Central memory CD8-positive, alpha-beta T cell (primary cell): ENCODE measurements around the gene ZFAND3.

ENCODE experiments used
- ATAC-seq: fragments of 150-1000 bp; cut with Tn5 transposase; replicated peaks from 2 replicates; pipeline ENCODE4 v1.10.0; 2022; ENCODE audit warnings: mild to moderate bottlenecking, moderate FRiP score, moderate number of reproducible peaks; ENCODE audit not compliant: poor library complexity, severe bottlenecking; ENCODE audit errors: extremely low read depth
- DNase-seq, 2 donors: peaks; one replicate each; pipeline ENCODE4 v3.0.0; 2021; ENCODE audit warnings: low spot score in 2 of 2
- H3K27ac Mint-ChIP-seq: one replicate; pipeline ENCODE4 v1.8.0; 2022; ENCODE audit warnings: low read depth, mild to moderate bottlenecking, moderate library complexity, mixed read lengths
- H3K27me3 Mint-ChIP-seq: one replicate; pipeline ENCODE4 v1.8.0; 2022; ENCODE audit warnings: mixed read lengths
- H3K36me3 Mint-ChIP-seq: one replicate; pipeline ENCODE4 v1.8.0; 2022; ENCODE audit warnings: mild to moderate bottlenecking, moderate library complexity, mixed read lengths; ENCODE audit not compliant: insufficient read depth
- H3K4me1 Mint-ChIP-seq: one replicate; pipeline ENCODE4 v1.8.0; 2022; ENCODE audit warnings: mixed read lengths
- H3K4me3 Mint-ChIP-seq: one replicate; pipeline ENCODE4 v1.8.0; 2022; ENCODE audit warnings: mild to moderate bottlenecking, moderate library complexity, mixed read lengths
- H3K9me3 Mint-ChIP-seq: one replicate; pipeline ENCODE4 v1.8.0; 2022; ENCODE audit warnings: mixed read lengths

The ZFAND3 gene

DNA sequence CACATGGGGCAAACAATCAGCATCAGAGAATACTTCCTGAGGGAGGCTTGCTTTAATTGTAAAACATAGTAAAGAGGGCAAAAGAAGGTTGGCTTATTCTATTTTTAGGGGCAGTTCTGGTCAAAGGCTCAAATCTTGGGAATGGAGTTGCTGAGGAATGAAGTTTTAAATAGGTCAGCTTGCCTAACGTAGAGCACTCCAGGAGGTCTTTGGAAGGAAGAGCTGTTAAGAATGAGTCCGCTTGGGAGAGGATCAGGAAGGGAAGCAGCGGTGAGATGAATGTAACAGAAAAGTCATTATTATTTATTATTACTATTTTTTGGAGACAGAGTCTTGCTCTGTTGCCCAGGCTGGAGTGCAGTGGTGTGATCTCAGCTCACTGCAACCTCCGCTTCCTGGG, 108.7 kb downstream of the ZFAND3 start:
- H3K4me1 Mint-ChIP-seq: peaks cover 41% of the 10 kb centered on the region
- H3K4me3 Mint-ChIP-seq: no peak overlapping the region
- no peaks in the 10 kb centered on the region for H3K27me3 Mint-ChIP-seq
- peak overlapping the region; percentile 7 for H3K27ac Mint-ChIP-seq
- peaks cover 5% of the 10 kb centered on the region for H3K36me3 Mint-ChIP-seq
- no peak for DNase-seq
- H3K9me3 Mint-ChIP-seq: no peaks in the 10 kb centered on the region
- ATAC-seq: no peak

DNA sequence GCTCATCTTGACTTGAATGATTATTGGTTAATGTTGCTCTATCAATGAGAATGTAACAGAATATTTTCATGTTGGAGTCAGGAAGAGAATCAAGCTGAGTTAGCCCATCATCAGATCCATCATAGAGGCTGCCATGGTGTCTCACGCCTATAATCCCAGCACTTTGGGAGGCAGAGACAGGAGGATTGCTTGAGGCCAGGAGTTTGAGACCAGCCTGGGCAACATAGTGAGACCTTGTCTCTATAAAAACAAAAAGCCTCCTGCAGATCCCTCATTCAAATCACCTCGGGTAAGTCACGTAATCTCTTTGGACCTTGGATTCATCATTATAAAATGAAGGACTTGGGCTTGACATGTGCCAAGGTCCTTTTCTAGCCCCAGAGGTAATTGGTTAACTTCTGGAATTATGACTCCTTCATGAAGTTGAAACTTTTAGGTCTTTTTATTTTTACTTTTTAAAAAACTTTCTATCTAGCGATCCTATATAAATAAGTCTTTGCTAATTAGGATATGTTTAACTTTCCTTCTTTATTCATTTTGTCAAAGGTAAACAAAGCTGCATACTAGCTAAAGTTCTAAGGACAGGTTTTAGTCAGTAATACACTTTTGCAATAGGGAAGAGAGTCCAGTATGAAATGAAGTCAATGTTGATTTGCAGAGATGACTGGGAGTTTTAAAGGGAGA, 110.9 kb downstream of the ZFAND3 start:
- Mint-ChIP-seq H3K27ac (no peak overlapping the region), H3K4me1 (peaks cover 37% of the 10 kb centered on the region), H3K4me3 (no peak overlapping the region), H3K27me3 (no peaks in the 10 kb centered on the region), H3K36me3 (peaks cover 7% of the 10 kb centered on the region), H3K9me3 (no peaks in the 10 kb centered on the region)
- ATAC-seq (no peak), DNase-seq (no peak)

DNA sequence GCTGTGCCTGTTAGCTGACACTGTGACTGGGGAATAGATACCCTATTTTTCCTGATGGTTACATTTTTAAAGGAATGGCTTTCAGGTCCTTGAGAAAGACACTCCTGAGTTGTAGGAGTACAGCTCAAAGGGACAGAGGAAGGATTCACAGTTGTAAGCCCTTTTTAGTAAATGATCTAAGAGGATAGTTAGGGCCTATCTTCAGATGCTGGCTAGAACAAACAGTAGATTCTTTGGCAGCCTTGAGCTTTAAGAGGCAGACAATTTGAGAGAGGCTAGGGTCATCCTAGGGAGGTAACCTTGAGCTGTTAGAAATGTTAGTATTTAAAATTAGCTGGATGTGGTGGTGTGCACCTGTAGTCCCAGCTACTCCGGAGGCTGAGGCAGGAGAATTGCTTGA, 111.5 kb downstream of the ZFAND3 start:
- Mint-ChIP-seq H3K27me3 (no peaks in the 10 kb centered on the region), H3K27ac (no peak overlapping the region), H3K4me1 (peaks cover 38% of the 10 kb centered on the region), H3K4me3 (no peak overlapping the region), H3K36me3 (peaks cover 7% of the 10 kb centered on the region), H3K9me3 (no peaks in the 10 kb centered on the region)
- DNase-seq (no peak), ATAC-seq (no peak)

DNA sequence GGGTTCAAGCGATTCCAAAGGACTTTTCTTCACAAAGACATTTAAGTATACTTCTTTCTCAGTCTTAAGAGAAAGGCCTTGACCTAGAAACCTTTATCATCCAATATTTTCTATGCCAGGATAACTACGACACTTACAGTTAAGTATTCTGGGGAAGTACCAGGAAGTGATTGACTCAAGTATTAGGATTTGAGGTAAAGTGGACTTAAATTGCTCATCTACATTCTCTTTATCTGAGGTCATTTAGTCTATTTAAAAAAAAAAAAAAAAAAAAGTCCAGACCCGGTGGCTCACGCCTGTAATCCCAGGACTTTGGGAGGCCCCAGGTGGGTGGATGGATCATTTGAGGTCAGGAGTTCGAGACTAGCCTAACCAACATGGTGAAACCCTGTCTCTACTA, 114.7 kb downstream of the ZFAND3 start:
- peaks cover 4% of the 10 kb centered on the region for H3K36me3 Mint-ChIP-seq
- no peaks in the 10 kb centered on the region for H3K27me3 Mint-ChIP-seq
- no peak for ATAC-seq
- H3K4me3 Mint-ChIP-seq: no peak overlapping the region
- H3K4me1 Mint-ChIP-seq: peaks cover 59% of the 10 kb centered on the region
- H3K27ac Mint-ChIP-seq: peak overlapping the region; percentile 16
- no peak for DNase-seq
- H3K9me3 Mint-ChIP-seq: no peaks in the 10 kb centered on the region

DNA sequence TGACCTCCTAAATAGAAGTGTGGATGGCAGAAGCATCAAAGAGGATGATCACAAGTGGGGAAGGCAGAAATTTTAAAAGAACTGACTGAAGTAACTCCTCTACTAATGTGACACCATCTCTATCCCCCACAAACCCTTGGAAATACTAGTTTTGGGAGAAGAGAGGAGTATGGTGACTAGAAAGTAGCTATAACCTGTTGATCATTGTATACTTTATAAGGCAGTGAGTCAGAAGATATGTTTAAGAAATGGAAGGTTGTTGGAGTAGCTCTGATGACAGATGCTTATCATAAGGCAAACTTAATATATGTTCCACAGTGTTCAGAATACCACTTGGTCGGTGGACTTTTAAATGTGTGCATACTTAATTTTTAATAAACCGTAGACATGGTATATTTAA, 116.6 kb downstream of the ZFAND3 start:
- Mint-ChIP-seq H3K27me3 (no peaks in the 10 kb centered on the region), H3K27ac (no peak overlapping the region), H3K36me3 (peaks cover 4% of the 10 kb centered on the region), H3K4me3 (no peak overlapping the region), H3K4me1 (peaks cover 51% of the 10 kb centered on the region), H3K9me3 (no peaks in the 10 kb centered on the region)
- DNase-seq (no peak), ATAC-seq (no peak)

DNA sequence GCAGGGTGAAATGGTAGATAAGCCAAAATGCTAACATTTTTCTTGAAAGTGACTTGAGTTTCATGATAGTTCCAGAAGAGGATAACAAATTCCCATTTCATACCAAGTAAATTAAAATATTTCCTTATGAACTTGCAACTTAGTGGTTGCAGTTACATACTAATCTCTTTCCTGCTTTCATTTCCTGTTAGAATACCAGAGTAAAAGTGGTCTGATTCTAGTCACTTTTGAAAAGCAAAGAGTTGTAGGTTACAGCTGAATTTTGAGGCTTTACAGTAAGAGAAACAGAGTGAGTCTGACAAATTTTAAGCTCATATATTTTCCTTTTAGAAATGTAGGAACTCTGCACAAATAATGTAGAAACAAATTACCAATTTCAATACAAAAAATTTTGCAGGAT, 117.4 kb downstream of the ZFAND3 start:
- Mint-ChIP-seq H3K4me3 (no peak overlapping the region), H3K9me3 (no peaks in the 10 kb centered on the region), H3K27ac (no peak overlapping the region), H3K27me3 (no peaks in the 10 kb centered on the region), H3K36me3 (peaks cover 2% of the 10 kb centered on the region), H3K4me1 (peaks cover 45% of the 10 kb centered on the region)
- no peak for DNase-seq
- no peak for ATAC-seq

DNA sequence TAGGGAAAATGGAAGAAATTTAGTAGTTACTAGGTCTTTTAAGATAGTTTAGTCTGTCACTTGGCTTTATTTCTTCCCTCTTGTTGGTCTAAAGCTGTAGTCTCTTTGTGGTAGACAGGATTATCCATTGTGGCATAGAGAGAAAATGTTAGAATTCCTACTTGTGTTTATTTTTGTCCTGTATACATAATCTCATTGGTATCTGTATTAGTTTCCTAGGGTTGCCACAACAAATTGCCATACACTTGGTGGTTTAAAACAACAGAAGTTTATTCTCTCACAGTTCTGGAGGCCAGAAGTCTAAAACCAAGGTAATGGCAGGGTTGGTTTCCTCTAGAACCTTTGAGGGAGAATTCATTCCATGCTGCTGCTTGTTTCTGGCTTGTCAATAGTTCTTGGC, 119.4 kb downstream of the ZFAND3 start:
- ATAC-seq (no peak), DNase-seq (no peak)
- no peak overlapping the region for H3K27ac Mint-ChIP-seq
- peaks cover 59% of the 10 kb centered on the region for H3K4me1 Mint-ChIP-seq
- no peak overlapping the region for H3K4me3 Mint-ChIP-seq
- H3K36me3 Mint-ChIP-seq: no peaks in the 10 kb centered on the region
- no peaks in the 10 kb centered on the region for H3K27me3 Mint-ChIP-seq
- no peaks in the 10 kb centered on the region for H3K9me3 Mint-ChIP-seq

DNA sequence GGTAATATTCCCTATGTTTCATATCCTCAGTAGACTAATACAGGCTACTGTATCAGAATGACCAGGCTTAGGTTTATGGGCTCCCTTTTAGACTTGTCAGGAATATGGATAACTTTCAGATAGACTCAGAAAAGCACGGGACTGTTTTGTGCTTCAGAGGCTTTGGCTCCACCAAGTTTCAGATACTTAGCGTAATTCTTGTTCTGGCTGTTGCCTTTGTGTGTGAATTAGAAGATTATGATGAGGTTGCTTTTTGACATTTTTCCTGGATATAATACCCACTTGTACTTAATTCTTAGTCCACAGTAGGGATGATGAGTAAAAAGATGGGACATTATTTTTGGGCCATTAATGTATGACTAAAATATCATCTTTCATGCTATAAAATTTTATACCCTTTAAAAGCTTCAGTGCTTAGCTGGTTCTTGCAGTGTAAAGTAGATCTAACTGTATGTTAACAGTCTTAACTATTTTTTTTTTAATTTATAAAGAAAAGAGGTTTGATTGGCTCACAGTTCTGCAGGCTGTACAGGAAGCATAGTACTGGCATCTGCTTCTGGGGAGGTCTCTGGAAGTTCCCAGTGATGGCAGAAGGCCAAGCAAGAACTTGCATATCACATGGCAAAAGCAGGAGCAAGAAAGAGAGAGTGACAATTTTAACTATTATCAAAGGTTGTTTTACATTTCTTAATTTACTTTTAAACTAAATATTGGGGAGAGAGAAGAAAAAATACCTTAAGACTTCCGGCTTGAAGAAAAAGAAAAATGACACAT, 120.7 kb downstream of the ZFAND3 start:
- H3K36me3 Mint-ChIP-seq: peaks cover 1% of the 10 kb centered on the region
- DNase-seq (no peak), ATAC-seq (no peak)
- no peaks in the 10 kb centered on the region for H3K9me3 Mint-ChIP-seq
- H3K27ac Mint-ChIP-seq: no peak overlapping the region
- H3K4me3 Mint-ChIP-seq: no peak overlapping the region
- no peaks in the 10 kb centered on the region for H3K27me3 Mint-ChIP-seq
- H3K4me1 Mint-ChIP-seq: peaks cover 61% of the 10 kb centered on the region

DNA sequence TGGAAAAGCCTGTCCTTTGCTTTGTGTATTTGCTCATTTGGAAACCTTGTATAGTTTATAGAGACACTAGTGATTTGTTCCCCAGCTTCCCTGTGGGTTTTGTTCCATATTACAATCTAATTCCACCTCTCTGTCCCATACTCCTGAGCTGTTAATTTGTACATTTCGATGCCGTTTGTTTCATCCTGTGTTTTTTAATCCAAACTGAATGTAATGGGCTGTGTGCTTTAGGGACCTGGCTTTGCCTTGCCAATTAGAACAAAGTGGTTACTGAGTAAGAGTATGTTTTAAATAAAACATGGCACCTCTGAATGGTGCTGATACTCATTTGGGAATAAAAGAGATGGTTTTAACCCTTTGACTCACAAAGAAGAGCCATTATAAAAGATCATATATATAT, 122.3 kb downstream of the ZFAND3 start:
- DNase-seq: no peak
- no peaks in the 10 kb centered on the region for H3K9me3 Mint-ChIP-seq
- H3K4me1 Mint-ChIP-seq: peaks cover 59% of the 10 kb centered on the region
- H3K27ac Mint-ChIP-seq: no peak overlapping the region
- no peaks in the 10 kb centered on the region for H3K27me3 Mint-ChIP-seq
- H3K4me3 Mint-ChIP-seq: no peak overlapping the region
- peaks cover 1% of the 10 kb centered on the region for H3K36me3 Mint-ChIP-seq
- no peak for ATAC-seq

DNA sequence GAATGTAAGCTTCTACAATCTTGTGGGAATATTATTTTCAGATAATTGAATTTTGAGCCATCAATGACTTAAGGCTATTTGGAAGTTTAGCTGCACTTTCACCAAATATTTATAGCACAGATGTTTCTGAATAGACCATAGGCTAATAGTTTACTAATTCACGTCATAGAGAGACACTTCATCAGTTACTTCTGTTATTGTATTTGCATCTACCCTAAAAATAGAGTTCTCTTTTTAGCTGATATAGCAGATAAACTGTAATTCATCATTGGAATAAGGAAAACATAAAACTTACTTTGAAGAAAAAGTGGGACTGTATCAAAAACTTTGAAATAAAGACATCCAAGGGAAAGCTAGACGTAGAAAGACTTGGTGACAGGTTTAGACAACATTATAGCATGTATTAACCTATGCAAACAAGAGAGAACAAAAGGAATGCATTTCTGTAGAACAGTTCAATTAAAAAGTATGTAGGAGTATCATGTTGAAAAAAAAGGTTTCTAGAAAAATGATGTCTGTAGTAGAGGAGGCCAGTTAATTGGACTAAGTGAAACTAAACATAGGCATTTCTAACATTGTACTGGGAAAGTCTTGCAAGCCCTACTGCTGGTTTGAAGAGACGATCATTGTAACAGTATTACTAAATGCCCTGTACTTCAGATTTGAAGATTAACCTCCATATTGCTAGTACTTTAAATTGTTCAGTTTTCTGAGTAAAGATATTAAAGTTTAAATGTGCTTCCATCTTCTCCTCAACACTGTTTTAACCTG, 123.3 kb downstream of the ZFAND3 start:
- Mint-ChIP-seq H3K27me3 (no peaks in the 10 kb centered on the region), H3K27ac (no peak overlapping the region), H3K36me3 (peaks cover 1% of the 10 kb centered on the region), H3K4me3 (no peak overlapping the region), H3K9me3 (no peaks in the 10 kb centered on the region), H3K4me1 (peaks cover 55% of the 10 kb centered on the region)
- DNase-seq (no peak), ATAC-seq (no peak)

DNA sequence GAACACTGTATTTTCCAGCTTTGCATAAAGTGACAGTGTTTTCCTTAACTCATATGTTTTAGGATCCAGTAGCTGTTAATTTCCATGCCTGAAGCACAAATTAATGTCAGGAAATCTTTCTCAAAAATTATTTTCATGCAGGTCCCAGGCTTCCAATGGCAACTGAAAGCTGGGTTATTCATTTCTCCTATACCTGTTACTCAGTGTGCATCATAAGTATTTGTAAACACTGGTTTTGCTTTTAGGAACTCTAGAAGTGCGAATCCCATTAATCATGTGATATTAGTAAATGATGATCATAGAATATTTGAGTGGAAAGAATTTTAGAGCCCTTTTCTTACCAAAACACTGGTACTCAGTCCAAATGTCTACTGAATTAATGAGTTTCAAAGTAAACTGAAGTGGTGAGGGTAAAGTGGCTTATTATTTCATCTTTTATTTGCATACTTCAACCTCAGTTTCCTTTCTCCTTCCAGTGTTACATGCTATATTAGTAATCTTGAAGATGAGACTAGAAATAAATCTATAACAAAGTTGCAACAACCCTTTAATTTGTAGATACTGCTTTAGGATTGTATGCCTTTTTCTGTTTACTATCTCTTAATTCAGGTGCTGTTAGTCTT, 124.0 kb downstream of the ZFAND3 start:
- Mint-ChIP-seq H3K27me3 (no peaks in the 10 kb centered on the region), H3K9me3 (no peaks in the 10 kb centered on the region), H3K36me3 (peaks cover 1% of the 10 kb centered on the region), H3K27ac (no peak overlapping the region), H3K4me1 (peaks cover 50% of the 10 kb centered on the region), H3K4me3 (no peak overlapping the region)
- ATAC-seq: no peak
- no peak for DNase-seq

DNA sequence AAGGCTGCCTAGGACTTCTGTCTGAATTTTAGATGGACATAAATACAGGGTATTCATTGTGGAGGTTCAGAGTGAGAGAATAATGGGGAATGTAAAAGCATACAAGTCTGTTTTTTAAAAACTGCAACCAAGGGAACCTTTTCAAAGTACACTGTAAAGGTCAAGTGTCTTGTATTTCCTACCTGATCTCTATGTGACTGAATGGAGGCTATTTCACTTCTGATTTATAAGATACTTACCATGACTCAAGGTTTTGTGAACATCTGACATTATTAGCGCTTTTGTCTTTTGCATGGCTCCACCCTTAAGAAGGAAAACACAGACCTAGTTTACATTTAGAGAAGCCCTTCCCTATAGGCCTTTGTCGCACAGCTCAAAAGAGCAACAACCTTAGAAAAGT, 126.5 kb downstream of the ZFAND3 start:
- Mint-ChIP-seq H3K9me3 (no peaks in the 10 kb centered on the region), H3K27ac (no peak overlapping the region), H3K4me1 (peaks cover 59% of the 10 kb centered on the region), H3K36me3 (peaks cover 1% of the 10 kb centered on the region), H3K4me3 (no peak overlapping the region), H3K27me3 (no peaks in the 10 kb centered on the region)
- no peak for ATAC-seq
- no peak for DNase-seq
